ENCODE results near the gene AAGAB.

Gene AAGAB

DNA sequence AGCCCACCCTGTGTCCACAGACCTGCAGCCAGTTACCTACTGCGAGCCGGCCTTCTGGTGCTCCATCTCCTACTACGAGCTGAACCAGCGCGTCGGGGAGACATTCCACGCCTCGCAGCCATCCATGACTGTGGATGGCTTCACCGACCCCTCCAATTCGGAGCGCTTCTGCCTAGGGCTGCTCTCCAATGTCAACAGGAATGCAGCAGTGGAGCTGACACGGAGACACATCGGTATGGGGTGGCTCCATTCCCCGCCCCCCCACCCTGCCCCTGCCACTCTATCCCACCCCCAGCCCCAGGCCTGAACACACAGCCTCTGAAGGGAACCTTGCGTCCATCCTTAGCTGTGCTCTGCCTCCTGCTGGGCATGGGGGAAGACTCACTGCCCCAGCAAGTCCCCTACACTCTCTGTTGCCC lies 73.2 kb downstream of the AAGAB start:
- Histone ChIP-seq H3K9ac (ENCODE audit: low read length) (no peak overlapping the region), H3K9me3 (ENCODE audit: insufficient read depth, low read length) (no peaks in the 10 kb centered on the region), H2AFZ (ENCODE audit: low read depth, low read length) (no peak overlapping the region), H3K79me2 (ENCODE audit: low read length) (no peaks in the 10 kb centered on the region), H3K36me3 (replicated peaks; ENCODE audit: low read depth, low read length) (peaks cover 5% of the 10 kb centered on the region), H3K4me2 (ENCODE audit: low read length) (no peak overlapping the region), H3K4me1 (ENCODE audit: low read length) (peaks cover 21% of the 10 kb centered on the region), H3K27me3 (ENCODE audit: low read depth, low read length) (no peaks in the 10 kb centered on the region), H4K20me1 (ENCODE audit: insufficient read depth, low read length) (no peaks in the 10 kb centered on the region), H3K27ac (ENCODE audit: low read length) (no peak overlapping the region), H3K4me3 (ENCODE audit: low read length) (no peak overlapping the region)
- TF ChIP-seq, protein P1, sequence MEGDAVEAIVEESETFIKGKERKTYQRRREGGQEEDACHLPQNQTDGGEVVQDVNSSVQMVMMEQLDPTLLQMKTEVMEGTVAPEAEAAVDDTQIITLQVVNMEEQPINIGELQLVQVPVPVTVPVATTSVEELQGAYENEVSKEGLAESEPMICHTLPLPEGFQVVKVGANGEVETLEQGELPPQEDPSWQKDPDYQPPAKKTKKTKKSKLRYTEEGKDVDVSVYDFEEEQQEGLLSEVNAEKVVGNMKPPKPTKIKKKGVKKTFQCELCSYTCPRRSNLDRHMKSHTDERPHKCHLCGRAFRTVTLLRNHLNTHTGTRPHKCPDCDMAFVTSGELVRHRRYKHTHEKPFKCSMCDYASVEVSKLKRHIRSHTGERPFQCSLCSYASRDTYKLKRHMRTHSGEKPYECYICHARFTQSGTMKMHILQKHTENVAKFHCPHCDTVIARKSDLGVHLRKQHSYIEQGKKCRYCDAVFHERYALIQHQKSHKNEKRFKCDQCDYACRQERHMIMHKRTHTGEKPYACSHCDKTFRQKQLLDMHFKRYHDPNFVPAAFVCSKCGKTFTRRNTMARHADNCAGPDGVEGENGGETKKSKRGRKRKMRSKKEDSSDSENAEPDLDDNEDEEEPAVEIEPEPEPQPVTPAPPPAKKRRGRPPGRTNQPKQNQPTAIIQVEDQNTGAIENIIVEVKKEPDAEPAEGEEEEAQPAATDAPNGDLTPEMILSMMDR (IDR thresholded peaks at IDR 0.05; ENCODE audit: low read depth, low read length): peak; percentile 15; the same call in 1 of the 2 replicates
- TF ChIP-seq EZH2phosphoT487 (IDR thresholded peaks at IDR 0.05; ENCODE audit: low read depth): no peak

DNA sequence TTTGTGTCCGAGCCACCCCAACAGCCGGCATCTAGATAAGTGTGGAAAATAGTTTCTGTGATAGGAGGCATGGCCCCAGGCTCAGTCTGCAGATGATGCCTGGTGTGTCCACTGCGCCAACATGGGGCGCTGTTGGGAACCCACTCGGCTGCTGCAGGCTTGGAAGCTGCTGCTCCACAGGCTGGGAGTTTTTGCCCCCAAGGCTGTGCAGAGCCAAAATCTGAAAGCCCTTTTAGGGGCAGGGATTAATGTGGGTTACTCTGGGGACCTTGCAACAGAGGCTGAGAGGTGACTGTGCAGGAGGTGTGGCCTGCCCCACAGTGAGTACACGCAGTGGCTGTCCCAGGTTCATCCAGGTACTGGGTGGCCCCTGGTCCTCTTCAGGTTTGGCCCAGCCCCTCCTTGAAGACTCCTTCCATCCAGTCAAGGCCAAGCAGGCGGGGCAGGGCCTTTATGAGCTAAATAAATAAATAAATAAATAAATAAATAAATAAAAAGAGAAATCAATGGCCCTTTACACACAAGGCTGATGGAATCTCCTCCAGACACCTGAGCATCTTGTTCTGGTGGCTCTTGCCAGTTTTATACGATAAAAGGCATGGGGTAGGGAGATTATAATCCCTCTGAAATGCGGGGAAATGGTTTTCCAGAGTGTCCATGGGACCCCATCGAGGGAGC lies 73.8 kb downstream of the AAGAB start:
- H3K4me3 ChIP-seq (ENCODE audit: low read length): no peak overlapping the region
- H3K27me3 ChIP-seq (ENCODE audit: low read depth, low read length): no peaks in the 10 kb centered on the region
- no peak overlapping the region for H2AFZ ChIP-seq (ENCODE audit: low read depth, low read length)
- no peaks in the 10 kb centered on the region for H3K79me2 ChIP-seq (ENCODE audit: low read length)
- no peak overlapping the region for H3K9ac ChIP-seq (ENCODE audit: low read length)
- no peaks in the 10 kb centered on the region for H3K9me3 ChIP-seq (ENCODE audit: insufficient read depth, low read length)
- H3K36me3 ChIP-seq (replicated peaks; ENCODE audit: low read depth, low read length): peaks cover 5% of the 10 kb centered on the region
- no peak overlapping the region for H3K27ac ChIP-seq (ENCODE audit: low read length)
- no peak overlapping the region for H3K4me2 ChIP-seq (ENCODE audit: low read length)
- TF ChIP-seq EZH2phosphoT487 (IDR thresholded peaks at IDR 0.05; ENCODE audit: low read depth): no peak
- TF ChIP-seq, protein P1 (IDR thresholded peaks at IDR 0.05; ENCODE audit: low read depth, low read length): peak; percentile 19; the same call in 1 of the 2 replicates
- peaks cover 21% of the 10 kb centered on the region for H3K4me1 ChIP-seq (ENCODE audit: low read length)
- no peaks in the 10 kb centered on the region; the same call in 1 of the 2 replicates for H4K20me1 ChIP-seq (ENCODE audit: insufficient read depth, low read length)

- no peak overlapping the region for H3K4me2 ChIP-seq (ENCODE audit: low read length)
- no peak overlapping the region for H3K9ac ChIP-seq (ENCODE audit: low read length)
- peaks cover 22% of the 10 kb centered on the region for H3K4me1 ChIP-seq (ENCODE audit: low read length)
- TF ChIP-seq EZH2phosphoT487 (IDR thresholded peaks at IDR 0.05; ENCODE audit: low read depth): no peak
- TF ChIP-seq, protein P1 (IDR thresholded peaks at IDR 0.05; ENCODE audit: low read depth, low read length): no peak
- H3K4me3 ChIP-seq (ENCODE audit: low read length): no peak overlapping the region
- peaks cover 4% of the 10 kb centered on the region for H3K36me3 ChIP-seq (replicated peaks; ENCODE audit: low read depth, low read length)
- H3K9me3 ChIP-seq (ENCODE audit: insufficient read depth, low read length): no peaks in the 10 kb centered on the region
- H3K27me3 ChIP-seq (ENCODE audit: low read depth, low read length): no peaks in the 10 kb centered on the region
- H2AFZ ChIP-seq (ENCODE audit: low read depth, low read length): no peak overlapping the region
- H3K27ac ChIP-seq (ENCODE audit: low read length): no peak overlapping the region
- no peaks in the 10 kb centered on the region for H3K79me2 ChIP-seq (ENCODE audit: low read length)
- no peaks in the 10 kb centered on the region; the same call in 1 of the 2 replicates for H4K20me1 ChIP-seq (ENCODE audit: insufficient read depth, low read length)
These were observed 74.4 kb downstream of the AAGAB start for GRCh38 chr15:67180035-67180434.

DNA sequence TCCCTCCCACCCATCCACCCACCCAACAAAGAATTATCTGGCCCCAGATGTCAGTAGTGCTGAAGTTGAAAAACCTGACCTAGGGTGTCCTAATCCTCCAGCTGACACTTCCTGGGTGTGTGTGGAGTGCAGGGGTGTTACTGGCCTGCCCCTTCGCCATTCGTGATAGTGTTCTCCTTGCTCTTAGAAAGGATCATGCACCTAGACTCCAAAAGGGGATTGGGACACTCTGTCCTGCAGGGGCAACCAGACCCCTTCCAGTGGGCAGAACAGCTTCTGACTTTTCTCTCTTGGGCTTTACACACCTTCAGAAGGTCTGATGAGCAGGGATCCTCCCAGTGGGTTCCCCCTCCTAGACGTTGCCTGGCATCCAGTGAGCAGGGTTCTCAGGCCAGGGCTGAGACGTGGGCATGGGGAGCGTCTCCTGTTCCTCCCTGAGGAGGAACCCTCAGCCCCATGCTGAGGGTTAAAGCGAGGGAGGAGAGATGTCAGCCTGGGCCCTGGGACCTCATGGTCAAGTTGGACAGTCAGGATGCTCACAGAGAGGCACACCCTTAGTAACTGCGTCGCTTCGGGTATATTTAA lies 75.0 kb downstream of the AAGAB start:
- Histone ChIP-seq H3K4me3 (ENCODE audit: low read length) (no peak overlapping the region), H3K36me3 (replicated peaks; ENCODE audit: low read depth, low read length) (no peaks in the 10 kb centered on the region), H3K4me1 (ENCODE audit: low read length) (peaks cover 27% of the 10 kb centered on the region), H2AFZ (ENCODE audit: low read depth, low read length) (no peak overlapping the region), H3K4me2 (ENCODE audit: low read length) (no peak overlapping the region), H3K27ac (ENCODE audit: low read length) (no peak overlapping the region), H3K9ac (ENCODE audit: low read length) (no peak overlapping the region), H3K9me3 (ENCODE audit: insufficient read depth, low read length) (no peaks in the 10 kb centered on the region), H3K79me2 (ENCODE audit: low read length) (no peaks in the 10 kb centered on the region), H3K27me3 (ENCODE audit: low read depth, low read length) (no peaks in the 10 kb centered on the region), H4K20me1 (ENCODE audit: insufficient read depth, low read length) (no peaks in the 10 kb centered on the region; the same call in 1 of the 2 replicates)
- TF ChIP-seq, protein P1 (IDR thresholded peaks at IDR 0.05; ENCODE audit: low read depth, low read length): no peak
- no peak for TF ChIP-seq EZH2phosphoT487 (IDR thresholded peaks at IDR 0.05; ENCODE audit: low read depth)
